KOPT-K1 (cell line): ENCODE results near the gene RFTN1.

Experiments
- H3K27ac ChIP-seq: fragments of 200-600 bp; sonication (generic); 2 replicates; pipeline ENCODE4 v1.5.1; 2016; ENCODE audit warnings: antibody characterized with exemption, mild to moderate bottlenecking, low read depth, low read length; ENCODE audit not compliant: poor library complexity, severe bottlenecking
- H3K36me3 ChIP-seq: fragments of 200-600 bp; sonication (generic); 2 replicates; pipeline ENCODE4 v1.5.1; 2017; ENCODE audit warnings: antibody characterized with exemption, mild to moderate bottlenecking, low read length, moderate library complexity; ENCODE audit not compliant: insufficient read depth
- H3K9me3 ChIP-seq: fragments of 200-600 bp; sonication (generic); 2 replicates; pipeline ENCODE4 v1.5.1; 2017; ENCODE audit warnings: antibody characterized with exemption, low read length, mild to moderate bottlenecking; ENCODE audit not compliant: insufficient read depth, poor library complexity, severe bottlenecking

Gene RFTN1

GRCh38 chr3:16538507-16538906, 25.0 kb upstream of the RFTN1 start:
- Histone ChIP-seq H3K27ac (no peak overlapping the region), H3K9me3 (no peaks in the 10 kb centered on the region), H3K36me3 (no peaks in the 10 kb centered on the region)

GRCh38 chr3:16536996-16537395, 23.5 kb upstream of the RFTN1 start:
- H3K9me3 ChIP-seq = no peaks in the 10 kb centered on the region
- H3K27ac ChIP-seq = no peak overlapping the region
- H3K36me3 ChIP-seq = no peaks in the 10 kb centered on the region

- Histone ChIP-seq H3K36me3 (no peaks in the 10 kb centered on the region), H3K27ac (no peak overlapping the region), H3K9me3 (no peaks in the 10 kb centered on the region)
Measured at GRCh38 chr3:16536344-16536663, 22.8 kb upstream of the RFTN1 start.

GRCh38 chr3:16534640-16535262, 21.3 kb upstream of the RFTN1 start:
- no peaks in the 10 kb centered on the region for H3K36me3 ChIP-seq
- H3K9me3 ChIP-seq = no peaks in the 10 kb centered on the region
- H3K27ac ChIP-seq = no peak overlapping the region

GRCh38 chr3:16533928-16534574, 20.6 kb upstream of the RFTN1 start:
- Histone ChIP-seq H3K27ac (no peak overlapping the region), H3K36me3 (no peaks in the 10 kb centered on the region), H3K9me3 (no peaks in the 10 kb centered on the region)

- no peaks in the 10 kb centered on the region for H3K36me3 ChIP-seq
Measured at GRCh38 chr3:16529264-16529663, 15.8 kb upstream of the RFTN1 start.

GRCh38 chr3:16528581-16528993, 15.1 kb upstream of the RFTN1 start:
- Histone ChIP-seq H3K36me3 (no peaks in the 10 kb centered on the region), H3K27ac (no peak overlapping the region), H3K9me3 (peaks cover 8% of the 10 kb centered on the region)

More at GRCh38 chr3:16529264-16529663, 15.8 kb upstream of the RFTN1 start:
- H3K27ac ChIP-seq = no peak overlapping the region
- H3K9me3 ChIP-seq = peaks cover 2% of the 10 kb centered on the region

GRCh38 chr3:16528106-16528505, 14.6 kb upstream of the RFTN1 start:
- Histone ChIP-seq H3K27ac (no peak overlapping the region), H3K36me3 (no peaks in the 10 kb centered on the region), H3K9me3 (peaks cover 8% of the 10 kb centered on the region)

GRCh38 chr3:16524196-16524595, 10.7 kb upstream of the RFTN1 start:
- Histone ChIP-seq H3K27ac (no peak overlapping the region), H3K9me3 (peaks cover 14% of the 10 kb centered on the region)

GRCh38 chr3:16523778-16524177, 10.3 kb upstream of the RFTN1 start:
- no peaks in the 10 kb centered on the region for H3K36me3 ChIP-seq
- peaks cover 14% of the 10 kb centered on the region for H3K9me3 ChIP-seq
- no peak overlapping the region for H3K27ac ChIP-seq

More at GRCh38 chr3:16524196-16524595, 10.7 kb upstream of the RFTN1 start:
- no peaks in the 10 kb centered on the region for H3K36me3 ChIP-seq

GRCh38 chr3:16522834-16523233, 9.3 kb upstream of the RFTN1 start:
- Histone ChIP-seq H3K36me3 (no peaks in the 10 kb centered on the region), H3K27ac (no peak overlapping the region), H3K9me3 (peaks cover 14% of the 10 kb centered on the region)

- Histone ChIP-seq H3K27ac (no peak overlapping the region), H3K9me3 (peaks cover 14% of the 10 kb centered on the region), H3K36me3 (no peaks in the 10 kb centered on the region)
Measured at GRCh38 chr3:16520970-16521881, 7.7 kb upstream of the RFTN1 start.

- Histone ChIP-seq H3K36me3 (no peaks in the 10 kb centered on the region), H3K27ac (no peak overlapping the region), H3K9me3 (peaks cover 14% of the 10 kb centered on the region)
Measured at GRCh38 chr3:16520241-16520969, 6.9 kb upstream of the RFTN1 start.

- no peaks in the 10 kb centered on the region for H3K36me3 ChIP-seq
- H3K27ac ChIP-seq = peak overlapping the region; percentile 41
- H3K9me3 ChIP-seq = no peaks in the 10 kb centered on the region
Measured at GRCh38 chr3:16516695-16517481, 3.4 kb upstream of the RFTN1 start.
